Fibroblast of pulmonary artery (primary cell): Measurements from ENCODE around the gene TNFSF9.

Experiments used
- DNase-seq: peaks from one replicate; pipeline ENCODE4 v3.0.0-alpha.2; 2010; ENCODE audit warnings: low read depth
- H3K4me3 ChIP-seq: replicated peaks from 2 replicates; pipeline ENCODE4 v1.5.1; 2011; ENCODE audit warnings: low read depth, mild to moderate bottlenecking, control low read depth, low read length, moderate library complexity
- TF ChIP-seq, protein P1 (sequence below): IDR thresholded peaks from 2 replicates; pipeline ENCODE4 v1.5.1; 2011; ENCODE audit warnings: mild to moderate bottlenecking, control low read depth, low read length, inconsistent platforms; ENCODE audit errors: missing control alignments

Gene TNFSF9

DNA sequence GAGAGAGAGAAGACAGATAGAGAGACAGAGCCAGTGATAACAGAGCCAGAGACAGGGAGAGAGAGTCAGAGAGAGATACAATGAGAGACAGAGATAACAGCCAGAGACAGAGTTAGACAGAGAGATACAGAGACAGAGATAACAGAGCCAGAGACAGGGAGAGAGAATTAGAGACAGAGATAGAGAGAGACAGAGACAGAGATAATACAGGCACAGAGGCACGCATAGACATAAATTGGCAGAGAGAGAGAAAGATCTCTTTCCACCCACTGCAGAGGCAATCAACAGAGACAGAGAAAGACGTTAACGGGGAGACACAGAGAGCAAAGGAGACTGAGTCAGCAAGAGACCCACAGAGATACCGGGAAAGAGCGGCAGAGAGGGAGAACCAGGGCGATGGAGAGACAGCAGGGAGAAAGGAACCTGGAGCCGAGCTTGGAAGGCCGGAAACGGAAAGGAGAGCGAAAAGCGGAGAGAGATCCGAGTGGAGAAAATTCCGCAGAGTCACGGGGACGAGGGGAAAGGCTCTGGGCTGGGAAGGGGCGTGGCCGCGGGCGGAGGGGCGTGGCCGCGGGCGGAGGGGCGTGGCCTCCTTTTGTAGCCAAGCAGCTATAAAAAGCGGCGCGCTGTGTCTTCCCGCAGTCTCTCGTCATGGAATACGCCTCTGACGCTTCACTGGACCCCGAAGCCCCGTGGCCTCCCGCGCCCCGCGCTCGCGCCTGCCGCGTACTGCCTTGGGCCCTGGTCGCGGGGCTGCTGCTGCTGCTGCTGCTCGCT lies at the start of gene TNFSF9:
TSS of gene TNFSF9 (plus strand) at position 641 of the 777 bp plus-strand sequence. CDS start at position 652, 11 bp downstream.
- H3K4me3 ChIP-seq: peak within 1 kb of the TSS; percentile 70
- TF ChIP-seq, protein P1, sequence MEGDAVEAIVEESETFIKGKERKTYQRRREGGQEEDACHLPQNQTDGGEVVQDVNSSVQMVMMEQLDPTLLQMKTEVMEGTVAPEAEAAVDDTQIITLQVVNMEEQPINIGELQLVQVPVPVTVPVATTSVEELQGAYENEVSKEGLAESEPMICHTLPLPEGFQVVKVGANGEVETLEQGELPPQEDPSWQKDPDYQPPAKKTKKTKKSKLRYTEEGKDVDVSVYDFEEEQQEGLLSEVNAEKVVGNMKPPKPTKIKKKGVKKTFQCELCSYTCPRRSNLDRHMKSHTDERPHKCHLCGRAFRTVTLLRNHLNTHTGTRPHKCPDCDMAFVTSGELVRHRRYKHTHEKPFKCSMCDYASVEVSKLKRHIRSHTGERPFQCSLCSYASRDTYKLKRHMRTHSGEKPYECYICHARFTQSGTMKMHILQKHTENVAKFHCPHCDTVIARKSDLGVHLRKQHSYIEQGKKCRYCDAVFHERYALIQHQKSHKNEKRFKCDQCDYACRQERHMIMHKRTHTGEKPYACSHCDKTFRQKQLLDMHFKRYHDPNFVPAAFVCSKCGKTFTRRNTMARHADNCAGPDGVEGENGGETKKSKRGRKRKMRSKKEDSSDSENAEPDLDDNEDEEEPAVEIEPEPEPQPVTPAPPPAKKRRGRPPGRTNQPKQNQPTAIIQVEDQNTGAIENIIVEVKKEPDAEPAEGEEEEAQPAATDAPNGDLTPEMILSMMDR: no peak
- DNase-seq: peak; percentile 87

DNA sequence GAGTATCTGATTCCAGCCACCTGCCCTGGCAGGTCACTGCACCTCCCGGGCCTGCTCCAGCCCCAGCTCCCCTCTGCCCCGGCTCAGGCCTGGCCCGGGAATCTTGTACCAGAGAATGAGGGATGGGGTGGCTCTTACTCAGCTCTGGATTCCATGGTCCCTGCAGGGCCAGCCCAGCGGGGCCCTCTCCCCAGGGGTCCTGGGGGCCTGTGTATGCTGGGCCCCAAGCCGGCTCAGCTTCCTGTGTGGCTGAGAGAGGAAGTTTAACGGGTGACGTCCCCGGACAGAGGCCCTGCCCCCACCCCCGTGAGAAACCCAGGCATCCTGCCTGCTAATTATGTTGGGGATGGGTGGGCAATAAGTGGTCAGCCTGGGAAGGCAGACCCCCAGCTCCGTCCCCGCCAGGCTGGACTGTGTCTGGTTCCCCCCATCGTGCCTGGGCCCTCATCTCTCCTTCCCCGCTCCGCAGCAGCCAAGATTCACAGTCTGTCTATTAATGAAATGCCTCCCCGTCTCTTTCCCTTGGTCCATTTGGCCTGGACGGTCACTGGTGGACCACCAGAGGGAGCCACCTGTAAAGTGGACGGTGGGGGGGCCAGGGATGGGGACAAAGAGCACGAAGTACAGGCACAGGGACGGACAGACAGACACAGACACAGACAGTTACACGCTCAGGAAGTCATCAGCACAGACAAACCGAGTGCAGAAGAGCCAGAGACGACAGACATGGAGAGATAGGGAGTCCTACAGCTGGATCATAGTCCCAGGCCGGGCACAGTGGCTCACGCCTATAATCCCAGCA lies 49.1 kb upstream of the TNFSF9 start, which contains the start of gene DENND1C:
TSS of gene DENND1C (minus strand) at position 247 of the 802 bp plus-strand sequence. CDS start at position 155, 92 bp downstream.
- no peak within 1 kb of the TSS for H3K4me3 ChIP-seq
- TF ChIP-seq, protein P1: peak; percentile 54
- DNase-seq: no peak

GRCh38 chr19:6482343-6482686 lies 48.5 kb upstream of the TNFSF9 start:
- DNase-seq: no peak
- TF ChIP-seq, protein P1: no peak
- no peak overlapping the region for H3K4me3 ChIP-seq

DNA sequence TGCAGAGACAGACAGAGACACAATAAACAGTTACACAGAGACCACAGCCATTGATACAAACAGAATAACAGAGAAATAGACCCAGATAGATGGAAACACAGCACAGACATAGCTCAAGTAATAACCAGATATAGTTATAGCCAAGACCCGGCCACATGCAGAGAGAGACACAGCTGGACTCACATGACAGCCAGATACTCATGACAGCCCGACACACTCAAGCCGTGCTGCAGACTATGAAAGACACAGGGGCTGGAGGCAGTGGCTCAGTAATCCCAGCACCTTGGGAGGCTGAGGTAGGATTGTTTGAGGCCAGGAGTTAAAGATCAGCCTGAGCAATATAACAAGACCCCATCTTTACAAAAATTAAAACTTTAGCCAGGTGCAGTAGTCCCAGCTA lies 47.6 kb upstream of the TNFSF9 start:
- DNase-seq: no peak
- H3K4me3 ChIP-seq: no peak overlapping the region
- TF ChIP-seq, protein P1: no peak

GRCh38 chr19:6484230-6484629 lies 46.6 kb upstream of the TNFSF9 start:
- TF ChIP-seq, protein P1: no peak
- H3K4me3 ChIP-seq: no peak overlapping the region
- DNase-seq: no peak

GRCh38 chr19:6484831-6485230 lies 46.0 kb upstream of the TNFSF9 start:
- DNase-seq: no peak
- H3K4me3 ChIP-seq: no peak overlapping the region
- TF ChIP-seq, protein P1: no peak
